NOMO-1 treated with DMSO at 0.1 percent for 48 hours (cell line): ENCODE data around the gene RAMP2.
"Not testable (repeated sequence)": the region's sequence is repeated elsewhere in the genome, so short reads cannot be mapped to it uniquely, and the experiment has no call there.

Experiments
- DNase-seq: peaks from one replicate; lab custom pipeline; 2025; ENCODE audit not compliant: unreplicated experiment; lab: John Stamatoyannopoulos, UW

Gene RAMP2

GRCh38 chr17:42760652-42761581 lies at the start of gene RAMP2:
TSS of gene RAMP2 (plus strand) at chr17:42761227. CDS start at chr17:42761262, 35 bp downstream.
- DNase-seq, result no peak

- DNase-seq, result peak; percentile 56
Observed at GRCh38 chr17:42720996-42721583, 39.9 kb upstream of the RAMP2 start.

GRCh38 chr17:42723636-42724035 lies 37.4 kb upstream of the RAMP2 start:
- DNase-seq, result no peak

GRCh38 chr17:42725143-42725542 lies 35.9 kb upstream of the RAMP2 start:
- DNase-seq, result no peak

GRCh38 chr17:42740699-42741098 lies 20.3 kb upstream of the RAMP2 start:
- DNase-seq, result no peak

GRCh38 chr17:42742916-42743315 lies 18.1 kb upstream of the RAMP2 start:
- DNase-seq, result not testable (repeated sequence)

DNA sequence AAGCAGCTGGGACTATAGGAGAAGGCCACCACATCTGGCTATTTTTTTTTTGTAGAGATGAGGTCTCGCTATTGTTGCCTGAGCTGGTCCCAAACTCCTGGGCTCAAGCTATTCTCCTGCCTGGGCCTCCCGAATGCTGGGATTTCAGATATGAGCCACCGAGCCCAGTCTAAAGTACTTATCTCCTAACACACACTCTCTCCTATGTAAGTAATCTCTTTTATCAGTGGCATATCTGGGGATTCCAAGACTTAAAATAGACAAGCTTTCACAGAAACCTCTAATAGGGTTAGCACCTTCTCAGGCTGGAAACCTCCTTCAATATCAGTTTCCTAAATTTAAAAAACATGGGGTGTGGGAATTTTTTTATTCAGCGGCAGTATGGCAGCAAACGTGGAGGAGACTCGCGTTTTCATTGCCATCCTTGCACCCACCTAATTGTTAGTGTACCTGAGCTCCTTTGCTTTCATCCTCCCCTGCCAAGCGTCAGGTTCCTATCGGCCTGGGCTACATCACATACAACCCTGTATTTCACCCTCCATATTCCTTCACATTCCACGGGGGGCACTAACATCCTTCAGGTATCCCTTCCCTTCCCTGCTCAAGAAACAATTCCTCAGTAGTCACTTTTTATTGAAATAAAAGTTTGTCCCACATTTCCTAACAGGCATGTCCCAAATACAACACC lies 17.3 kb upstream of the RAMP2 start:
- DNase-seq, result no peak

DNA sequence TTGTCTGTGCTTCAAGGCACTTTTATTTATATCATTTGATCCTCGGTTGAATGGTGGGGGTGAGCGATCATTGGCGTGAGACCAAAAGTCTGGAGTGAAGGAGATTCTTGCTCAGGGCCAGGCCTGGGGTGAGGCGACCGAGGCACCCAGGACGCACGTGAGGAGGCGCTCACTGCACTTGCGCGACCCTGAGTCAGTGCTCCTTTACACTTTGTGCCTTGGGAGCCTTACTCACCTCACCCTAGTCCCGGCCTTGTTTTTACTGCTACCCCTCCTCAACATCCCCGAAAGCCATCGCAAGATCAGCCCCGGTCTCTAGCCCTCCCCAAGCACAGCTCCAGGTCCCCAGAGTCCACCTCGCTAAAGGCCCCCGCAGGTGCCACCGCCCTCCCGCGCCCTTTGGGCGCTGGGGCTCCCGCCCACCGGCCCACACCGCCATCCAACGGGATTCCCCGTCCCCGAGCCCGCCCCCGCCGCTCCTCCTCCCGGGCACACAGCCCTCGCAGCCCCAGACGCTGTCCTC lies 16.7 kb upstream of the RAMP2 start:
- DNase-seq, result no peak

DNA sequence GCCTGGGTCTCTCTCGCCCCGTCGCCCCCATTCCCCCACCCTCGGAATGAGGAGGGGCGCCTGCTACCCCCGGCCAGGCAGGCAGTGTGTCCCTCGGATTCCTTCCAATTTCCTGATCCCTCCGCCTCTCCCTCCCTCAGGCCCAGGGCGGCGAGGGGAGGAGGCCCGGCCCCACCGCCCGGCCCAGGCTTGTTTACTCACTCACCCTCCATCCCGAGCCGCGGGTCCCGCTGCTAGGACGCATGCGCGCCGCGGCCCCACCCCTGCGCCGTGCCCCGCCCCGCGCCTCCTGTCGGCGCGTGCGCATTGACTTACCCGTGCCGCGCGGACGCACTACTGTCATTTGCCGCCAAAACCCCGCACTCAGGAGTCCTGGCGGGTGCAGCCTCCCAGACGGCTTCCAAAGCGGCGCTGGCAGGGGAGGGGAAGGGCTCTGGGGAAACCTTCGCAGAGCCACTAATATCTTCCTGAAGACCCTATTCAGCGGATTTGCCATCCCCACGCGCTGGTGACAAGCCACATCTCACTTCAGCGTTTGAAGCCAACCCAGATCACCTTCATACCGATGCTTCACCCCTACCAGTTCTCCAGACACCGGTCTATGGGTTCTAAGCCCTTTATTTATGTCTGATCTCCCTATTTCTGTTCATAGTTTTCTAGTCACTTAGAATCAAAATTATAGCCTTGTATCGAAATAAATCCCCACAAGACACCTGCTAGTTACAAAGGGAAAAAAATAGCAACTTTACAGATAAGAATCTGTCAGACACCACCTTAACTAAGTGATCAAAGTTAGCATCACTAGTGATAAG lies 16.0 kb upstream of the RAMP2 start, which contains the start of gene EZH1:
TSS of gene EZH1 (minus strand) at position 235 of the 812 bp plus-strand sequence. CDS start 16,099 bp downstream, outside the sequence.
- peak; percentile 84 for DNase-seq

DNA sequence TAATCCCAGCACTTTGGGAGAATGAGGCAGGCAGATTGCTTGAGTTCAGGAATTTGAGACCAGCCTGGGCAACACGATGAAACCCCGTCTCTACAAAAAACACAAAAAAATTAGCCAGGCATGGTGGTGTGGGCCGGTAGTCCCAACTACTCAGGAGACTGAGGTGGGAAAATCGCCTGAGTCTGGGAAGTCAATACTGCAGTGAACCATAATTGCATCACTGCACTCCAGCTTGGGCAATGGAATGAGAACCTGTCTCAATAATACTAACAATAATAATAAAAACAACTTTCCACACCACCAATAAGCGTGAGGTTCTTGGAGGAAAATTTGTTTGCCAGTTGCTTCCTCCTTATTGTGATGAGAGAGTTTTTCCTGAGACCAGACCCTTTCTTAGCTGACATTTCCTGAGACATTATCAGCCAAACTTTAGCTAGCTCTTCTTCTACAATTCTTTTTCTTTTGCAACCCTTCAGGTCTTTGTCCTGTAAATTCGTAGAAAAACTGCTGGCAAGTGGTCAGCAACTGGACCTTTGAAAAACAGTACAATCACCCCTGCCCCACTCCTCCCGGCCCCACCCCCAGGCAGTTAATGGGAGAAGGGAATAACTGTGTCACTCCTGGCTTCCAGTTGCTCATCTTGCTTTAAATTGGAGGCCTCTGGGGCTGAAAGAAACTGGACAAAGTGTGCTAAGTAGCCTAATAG lies 12.7 kb upstream of the RAMP2 start:
- DNase-seq, result no peak

DNA sequence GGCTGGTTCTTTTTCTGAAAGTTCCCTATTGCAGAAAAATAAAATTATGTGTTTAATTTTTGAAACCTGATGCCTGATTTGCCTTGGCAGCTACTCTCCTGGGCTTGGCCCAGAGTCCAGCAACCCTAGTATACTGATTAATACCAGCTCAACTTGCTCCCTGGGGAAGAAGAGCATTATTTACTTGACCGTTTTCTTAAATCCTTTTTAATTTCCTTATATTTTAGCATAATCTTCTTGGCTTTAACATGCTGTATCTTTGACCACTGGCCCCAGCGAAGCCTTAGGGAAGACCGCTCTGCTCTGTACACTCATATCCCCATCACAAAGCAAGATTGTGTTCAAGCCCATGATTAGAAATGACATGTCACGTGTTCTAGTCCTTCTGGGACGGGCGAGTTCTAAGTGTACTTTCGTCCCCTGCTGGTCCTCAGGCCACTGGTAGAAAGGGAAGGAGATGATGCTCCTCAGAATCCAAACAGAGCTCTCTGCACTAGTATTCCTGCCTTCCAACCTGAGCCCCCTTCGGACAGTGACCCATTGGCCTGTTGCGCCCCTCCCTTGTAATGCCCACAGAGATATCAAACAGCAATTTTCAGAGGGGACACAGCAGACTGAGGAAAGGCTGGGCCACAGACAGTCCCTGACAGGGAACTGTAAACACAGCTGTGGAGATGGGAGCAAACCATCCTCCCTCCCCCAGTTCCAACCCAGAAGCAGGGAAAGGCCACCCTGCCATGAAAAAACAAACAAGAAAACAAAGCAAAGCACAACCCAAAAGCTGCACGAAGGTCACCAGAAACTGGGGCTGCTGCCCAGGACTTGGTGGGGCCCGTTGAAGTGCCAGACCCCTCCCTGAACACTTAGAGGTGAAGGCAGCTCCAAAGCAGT lies 11.9 kb upstream of the RAMP2 start:
- DNase-seq, result no peak

- DNase-seq, result no peak
Observed at GRCh38 chr17:42750739-42751344, 10.2 kb upstream of the RAMP2 start.

- DNase-seq, result no peak
Observed at GRCh38 chr17:42751628-42752027, 9.4 kb upstream of the RAMP2 start.

DNA sequence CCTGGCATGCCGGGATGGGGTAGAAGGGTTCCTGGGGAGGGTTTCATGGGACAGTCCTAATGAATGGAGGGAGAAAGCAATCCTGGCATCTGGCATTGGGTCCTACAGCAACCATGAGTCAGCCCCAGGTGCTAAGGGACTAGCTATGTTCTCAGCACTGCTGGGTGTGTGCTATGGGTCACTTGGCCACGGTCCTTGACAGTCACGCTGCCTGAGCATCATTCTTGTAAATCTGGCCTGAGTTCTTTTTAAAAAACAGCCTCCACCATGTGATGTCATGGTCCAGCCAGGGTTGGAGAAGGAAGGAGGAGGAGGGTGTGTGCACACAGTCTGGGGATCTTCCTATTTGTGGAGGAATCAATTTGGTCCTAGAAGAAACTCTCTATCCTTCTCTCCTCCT lies 6.2 kb upstream of the RAMP2 start:
- no peak for DNase-seq

DNA sequence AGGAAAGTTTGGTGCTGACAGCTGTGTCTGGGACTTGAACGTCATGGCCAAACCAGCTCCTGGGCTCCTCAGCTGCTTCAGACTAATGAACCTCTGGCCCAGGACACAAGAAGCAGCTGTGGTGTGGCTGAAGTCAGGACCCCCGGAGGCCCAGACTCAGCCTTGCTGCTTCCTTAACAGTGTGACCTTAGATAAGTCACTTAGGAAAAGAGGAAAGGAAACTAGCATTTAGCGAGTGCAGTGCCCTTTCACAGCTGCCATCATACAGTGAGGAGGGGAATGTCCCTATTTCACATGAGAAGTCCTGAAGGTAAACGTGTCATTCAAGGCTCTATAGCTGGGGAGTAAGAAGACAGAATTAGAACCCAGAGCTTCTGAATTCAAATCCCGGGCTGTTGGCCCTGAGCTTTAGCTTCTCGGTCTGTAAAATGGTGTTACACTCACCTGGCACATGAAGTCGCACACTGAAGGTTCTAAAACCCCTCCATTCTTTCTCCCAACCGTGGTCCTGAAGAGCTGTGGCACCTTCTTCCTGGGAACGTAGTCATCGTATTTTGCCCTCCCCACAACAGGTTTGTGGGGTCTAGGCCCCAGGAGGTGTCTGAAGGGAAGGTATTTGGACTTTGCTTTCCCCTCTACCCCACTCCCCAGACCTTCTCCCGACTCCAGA lies 910 bp upstream of the RAMP2 start:
- peak; percentile 53 for DNase-seq

GRCh38 chr17:42761638-42762037 lies 611 bp downstream of the RAMP2 start:
- DNase-seq, result no peak

GRCh38 chr17:42766124-42766523 lies 5.1 kb downstream of the RAMP2 start:
- DNase-seq, result no peak

DNA sequence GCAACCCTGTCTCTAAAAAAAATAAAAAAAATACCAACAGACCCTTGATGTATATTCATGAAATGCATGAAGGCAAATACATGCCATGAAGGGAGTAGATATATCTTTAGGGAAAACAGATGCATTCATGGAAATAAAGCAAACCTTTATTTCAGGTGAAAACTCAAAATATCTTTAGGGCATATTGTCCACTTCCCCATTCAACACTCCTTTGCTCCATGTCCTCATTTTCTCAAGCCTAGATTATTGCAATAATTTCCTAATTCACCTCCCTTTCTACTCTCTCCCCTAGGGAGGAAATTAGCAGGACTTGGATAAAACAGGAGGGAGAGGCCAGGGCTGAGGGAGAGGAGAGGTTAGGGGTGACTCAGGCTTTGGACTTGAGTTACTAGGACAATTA lies 6.5 kb downstream of the RAMP2 start:
- no peak for DNase-seq
